ENCODE results near the gene TMEM250. TPM values are rescaled to one million over a fixed set of nuclear protein-coding genes. Genes with fewer than 3 reads are reported as not detected.

Gene TMEM250
- total RNA-seq, 1 donor from 2014 or later: 30.7 TPM

DNA sequence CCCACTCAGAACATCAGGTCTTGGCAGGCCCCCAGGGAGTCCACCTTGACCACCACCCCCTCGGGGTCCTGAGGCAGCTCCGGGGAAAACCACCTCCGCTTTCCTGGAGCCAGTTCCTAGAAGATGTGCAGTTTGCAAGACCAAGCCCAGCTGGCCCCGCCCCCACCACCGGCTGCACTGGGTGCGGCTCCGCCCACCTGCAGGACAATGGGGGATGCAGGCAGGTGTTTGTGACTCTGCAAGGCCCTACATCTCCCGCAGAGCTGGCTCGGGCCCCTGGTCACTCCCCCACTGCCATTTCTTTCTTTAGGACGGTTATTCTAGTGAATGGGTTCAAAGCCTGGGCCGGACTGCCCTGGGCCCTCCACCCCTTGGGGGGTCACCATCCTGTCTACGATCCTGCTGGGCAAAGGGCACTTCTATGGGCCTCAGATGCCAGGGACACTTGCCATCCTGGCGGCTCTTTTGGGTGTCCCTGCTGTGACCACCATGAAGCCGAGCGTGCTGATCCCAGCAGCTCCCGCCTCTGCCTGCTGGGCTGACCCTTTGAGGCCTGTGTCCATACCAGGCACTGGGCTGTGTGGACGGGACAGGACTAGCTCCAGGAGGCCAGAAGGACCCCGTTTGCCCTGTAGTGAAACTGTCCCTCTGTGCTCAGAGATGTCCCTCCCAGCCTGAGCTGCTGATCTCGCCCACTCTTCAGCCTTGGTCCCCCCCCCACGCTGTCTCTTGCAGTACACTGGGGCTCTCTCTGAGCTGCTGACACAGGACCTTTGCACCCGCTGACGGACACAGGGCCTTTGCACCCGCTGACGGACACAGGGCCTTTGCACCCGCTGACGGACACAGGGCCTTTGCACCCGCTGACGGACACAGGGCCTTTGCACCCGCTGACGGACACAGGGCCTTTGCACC is 17.7 kb downstream of the TMEM250 start:
- no peaks in the 10 kb centered on the region for H3K36me3 ChIP-seq
- intact Hi-C loops (cut with DNase I): no loop called here
- H3K9me3 ChIP-seq: no peaks in the 10 kb centered on the region
- H3K27ac ChIP-seq: no peak overlapping the region
- no peaks in the 10 kb centered on the region for H3K27me3 ChIP-seq
- ATAC-seq (no peak), DNase-seq (no peak)
- TF ChIP-seq, protein P1, sequence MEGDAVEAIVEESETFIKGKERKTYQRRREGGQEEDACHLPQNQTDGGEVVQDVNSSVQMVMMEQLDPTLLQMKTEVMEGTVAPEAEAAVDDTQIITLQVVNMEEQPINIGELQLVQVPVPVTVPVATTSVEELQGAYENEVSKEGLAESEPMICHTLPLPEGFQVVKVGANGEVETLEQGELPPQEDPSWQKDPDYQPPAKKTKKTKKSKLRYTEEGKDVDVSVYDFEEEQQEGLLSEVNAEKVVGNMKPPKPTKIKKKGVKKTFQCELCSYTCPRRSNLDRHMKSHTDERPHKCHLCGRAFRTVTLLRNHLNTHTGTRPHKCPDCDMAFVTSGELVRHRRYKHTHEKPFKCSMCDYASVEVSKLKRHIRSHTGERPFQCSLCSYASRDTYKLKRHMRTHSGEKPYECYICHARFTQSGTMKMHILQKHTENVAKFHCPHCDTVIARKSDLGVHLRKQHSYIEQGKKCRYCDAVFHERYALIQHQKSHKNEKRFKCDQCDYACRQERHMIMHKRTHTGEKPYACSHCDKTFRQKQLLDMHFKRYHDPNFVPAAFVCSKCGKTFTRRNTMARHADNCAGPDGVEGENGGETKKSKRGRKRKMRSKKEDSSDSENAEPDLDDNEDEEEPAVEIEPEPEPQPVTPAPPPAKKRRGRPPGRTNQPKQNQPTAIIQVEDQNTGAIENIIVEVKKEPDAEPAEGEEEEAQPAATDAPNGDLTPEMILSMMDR (IDR thresholded peaks at IDR 0.05): no peak
- peaks cover 23% of the 10 kb centered on the region for H3K4me1 ChIP-seq
- no peak overlapping the region for H3K4me3 ChIP-seq

DNA sequence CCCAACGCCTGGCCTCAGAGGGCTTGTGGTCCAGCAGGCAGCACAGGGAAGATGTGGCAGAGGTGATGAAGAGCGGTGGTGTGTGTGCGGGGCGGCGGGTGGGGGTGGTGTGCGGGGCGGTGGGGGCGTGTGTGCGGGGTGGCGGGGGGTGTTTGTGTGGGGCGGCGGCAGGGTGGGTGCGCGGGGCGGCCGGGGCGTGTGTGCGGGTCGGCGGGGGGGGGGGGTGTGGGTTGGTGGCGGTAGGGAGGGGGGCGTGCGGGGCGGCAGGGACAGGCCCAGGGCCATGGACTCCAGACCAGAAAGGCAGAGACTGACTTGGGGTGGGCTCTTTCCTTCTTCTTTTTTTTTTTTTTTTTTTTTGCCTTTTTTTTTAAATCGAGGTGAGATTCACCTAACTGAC is 19.1 kb downstream of the TMEM250 start:
- no peaks in the 10 kb centered on the region for H3K36me3 ChIP-seq
- H3K27ac ChIP-seq: no peak overlapping the region
- no peaks in the 10 kb centered on the region for H3K9me3 ChIP-seq
- intact Hi-C loops (cut with DNase I): no loop called here
- H3K27me3 ChIP-seq: no peaks in the 10 kb centered on the region
- no peak for DNase-seq
- ATAC-seq: no peak
- no peak overlapping the region for H3K4me3 ChIP-seq
- peaks cover 17% of the 10 kb centered on the region for H3K4me1 ChIP-seq
- TF ChIP-seq, protein P1 (IDR thresholded peaks at IDR 0.05): no peak

DNA sequence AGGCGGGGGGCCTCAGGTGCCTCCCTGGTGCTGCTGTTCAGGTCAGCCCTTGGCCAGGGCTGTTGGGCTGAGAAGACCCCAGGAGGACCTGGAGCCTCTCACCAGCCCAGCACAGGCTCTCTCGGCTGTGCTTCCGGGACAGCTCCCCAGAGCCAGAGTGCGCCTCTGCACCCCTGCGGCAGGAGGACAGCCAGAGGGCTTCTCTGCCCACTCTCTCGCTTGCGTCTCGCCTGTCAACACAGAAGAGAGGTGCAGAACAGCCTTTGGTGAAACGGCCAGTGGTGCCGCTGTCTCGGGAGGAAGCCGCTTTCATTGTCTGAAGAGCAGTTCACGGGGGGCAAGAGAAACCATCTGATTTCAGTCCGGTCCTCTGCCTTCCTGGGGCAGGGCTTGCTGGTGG is 19.8 kb downstream of the TMEM250 start:
- Histone ChIP-seq H3K4me1 (peaks cover 18% of the 10 kb centered on the region), H3K4me3 (no peak overlapping the region)
- TF ChIP-seq, protein P1 (IDR thresholded peaks at IDR 0.05): no peak

DNA sequence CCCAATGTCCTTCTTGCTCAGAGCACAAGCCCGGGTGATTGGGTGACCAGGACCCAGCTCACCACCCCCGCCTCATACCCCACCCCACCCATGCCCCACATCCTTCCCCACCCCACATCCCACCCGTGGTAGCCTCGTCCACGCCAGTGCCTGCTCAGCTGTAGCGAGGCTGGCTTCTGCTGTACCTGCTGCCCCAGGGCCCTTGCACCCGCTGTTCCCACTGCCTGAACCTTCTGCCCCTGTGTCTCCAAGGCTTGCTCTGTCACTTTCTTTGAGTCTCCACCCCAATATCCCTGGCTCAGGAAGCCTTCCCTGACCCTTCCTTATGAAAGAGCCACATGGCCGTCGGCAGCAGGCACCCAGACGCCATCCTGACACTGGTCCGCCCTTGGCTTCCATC is 20.5 kb downstream of the TMEM250 start:
- no peaks in the 10 kb centered on the region for H3K36me3 ChIP-seq
- no peaks in the 10 kb centered on the region for H3K9me3 ChIP-seq
- no peak overlapping the region for H3K27ac ChIP-seq
- H3K4me1 ChIP-seq: peaks cover 24% of the 10 kb centered on the region
- H3K4me3 ChIP-seq: no peak overlapping the region
- intact Hi-C loops (cut with DNase I): no loop called here
- H3K27me3 ChIP-seq: no peaks in the 10 kb centered on the region
- no peak for DNase-seq
- TF ChIP-seq, protein P1 (IDR thresholded peaks at IDR 0.05): no peak
- ATAC-seq: no peak

More for the DNA sequence above, 19.8 kb downstream of the TMEM250 start:
- H3K9me3 ChIP-seq: no peaks in the 10 kb centered on the region
- H3K36me3 ChIP-seq: no peaks in the 10 kb centered on the region
- ATAC-seq (no peak), DNase-seq (no peak)
- H3K27me3 ChIP-seq: no peaks in the 10 kb centered on the region
- intact Hi-C loops (cut with DNase I): no loop called here
- H3K27ac ChIP-seq: no peak overlapping the region

DNA sequence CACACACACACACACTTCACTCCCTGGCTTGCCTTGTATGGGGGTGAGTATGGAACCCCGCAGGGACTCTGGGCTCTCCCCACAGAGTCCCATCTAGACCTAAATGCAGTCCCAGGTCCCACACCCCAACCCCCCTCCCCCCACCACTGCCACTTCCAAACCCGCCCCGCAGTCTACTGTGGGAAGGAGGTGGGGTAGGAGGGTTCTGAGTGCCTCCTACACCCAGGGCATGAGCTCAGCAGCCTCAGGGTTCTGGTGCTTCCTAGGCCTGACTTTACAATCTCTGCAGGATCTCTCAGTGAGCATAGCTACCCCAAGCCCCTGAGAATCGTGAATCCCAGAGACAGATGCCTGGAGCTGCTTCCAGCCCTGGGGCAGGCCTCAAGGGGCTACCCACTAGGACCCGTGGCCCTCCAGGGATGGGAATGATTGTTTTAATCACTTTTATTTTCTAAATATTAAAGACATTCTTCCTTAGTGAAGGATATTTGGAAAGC is 22.1 kb downstream of the TMEM250 start:
- H3K4me1 ChIP-seq: peaks cover 38% of the 10 kb centered on the region
- H3K27me3 ChIP-seq: no peaks in the 10 kb centered on the region
- no peak overlapping the region for H3K27ac ChIP-seq
- DNase-seq (no peak), ATAC-seq (no peak)
- H3K36me3 ChIP-seq: no peaks in the 10 kb centered on the region
- TF ChIP-seq, protein P1 (IDR thresholded peaks at IDR 0.05): no peak
- intact Hi-C loops (cut with DNase I): no loop called here
- H3K4me3 ChIP-seq: peak overlapping the region; percentile 58
- H3K9me3 ChIP-seq: no peaks in the 10 kb centered on the region
